BLaER1 (cell line): ENCODE data around the gene SLC25A10.

ENCODE experiments used
- H3K27ac ChIP-seq: shearing (Covaris generic); formaldehyde crosslinking; 2 replicates; pipeline ENCODE4 v1.8.1; 2022
- H3K27me3 ChIP-seq: shearing (Covaris generic); formaldehyde crosslinking; 2 replicates; pipeline ENCODE4 v1.8.1; 2022
- H3K36me3 ChIP-seq: shearing (Covaris generic); formaldehyde crosslinking; 2 replicates; pipeline ENCODE4 v1.8.1; 2022
- H3K4me1 ChIP-seq: shearing (Covaris generic); formaldehyde crosslinking; 2 replicates; pipeline ENCODE4 v1.8.1; 2022
- H3K4me2 ChIP-seq: shearing (Covaris generic); formaldehyde crosslinking; 2 replicates; pipeline ENCODE4 v1.8.1; 2022
- H3K4me3 ChIP-seq: shearing (Covaris generic); formaldehyde crosslinking; 2 replicates; pipeline ENCODE4 v1.8.1; 2022
- H3K9ac ChIP-seq: shearing (Covaris generic); formaldehyde crosslinking; 2 replicates; pipeline ENCODE4 v1.8.1; 2022
- H3K9me3 ChIP-seq: shearing (Covaris generic); formaldehyde crosslinking; 2 replicates; pipeline ENCODE4 v1.8.1; 2022
- H4K20me1 ChIP-seq: shearing (Covaris generic); formaldehyde crosslinking; 2 replicates; pipeline ENCODE4 v1.8.1; 2022
- Cebpa-rat ChIP-seq: shearing (Covaris generic); IDR thresholded peaks from 2 replicates; pipeline ENCODE4 v1.8.1; 2022

The SLC25A10 gene

GRCh38 chr17:81741594-81742452 is 29.7 kb downstream of the SLC25A10 start:
- Histone ChIP-seq H3K4me1 (peaks cover 19% of the 10 kb centered on the region), H3K27me3 (no peaks in the 10 kb centered on the region), H3K4me3 (no peak overlapping the region), H3K9me3 (no peaks in the 10 kb centered on the region), H3K9ac (no peak overlapping the region), H3K4me2 (no peak overlapping the region), H3K36me3 (no peaks in the 10 kb centered on the region), H3K27ac (no peak overlapping the region), H4K20me1 (no peaks in the 10 kb centered on the region)
- TF ChIP-seq Cebpa-rat: no peak
